Gastrocnemius medialis (tissue), 4 donors: ENCODE measurements around the gene SYTL2.
A peak's percentile ranks its signal among the peaks of the same experiment; 100 is the strongest.

Experiments used
- CTCF ChIP-seq, 5 experiments: fragments of 450-650 bp in 3 of 5; fragments of 200-600 bp in 2 of 5; sonication (generic) in 2 of 5; IDR thresholded peaks in 4 of 5; conservative IDR thresholded peaks in 1 of 5; 1 replicate in 4 of 5; 2 replicates in 1 of 5; pipeline ENCODE4 v1.5.1; 2016 to 2019; ENCODE audit warnings: antibody characterized with exemption in 5 of 5, mild to moderate bottlenecking in 3 of 5, moderate library complexity in 3 of 5
- POLR2A ChIP-seq, 2 donors: fragments of 450-650 bp; IDR thresholded peaks; one replicate each; pipeline ENCODE4 v1.6.1; 2017; ENCODE audit warnings: antibody characterized with exemption in 2 of 2, mild to moderate bottlenecking in 2 of 2, moderate library complexity in 2 of 2

DNA sequence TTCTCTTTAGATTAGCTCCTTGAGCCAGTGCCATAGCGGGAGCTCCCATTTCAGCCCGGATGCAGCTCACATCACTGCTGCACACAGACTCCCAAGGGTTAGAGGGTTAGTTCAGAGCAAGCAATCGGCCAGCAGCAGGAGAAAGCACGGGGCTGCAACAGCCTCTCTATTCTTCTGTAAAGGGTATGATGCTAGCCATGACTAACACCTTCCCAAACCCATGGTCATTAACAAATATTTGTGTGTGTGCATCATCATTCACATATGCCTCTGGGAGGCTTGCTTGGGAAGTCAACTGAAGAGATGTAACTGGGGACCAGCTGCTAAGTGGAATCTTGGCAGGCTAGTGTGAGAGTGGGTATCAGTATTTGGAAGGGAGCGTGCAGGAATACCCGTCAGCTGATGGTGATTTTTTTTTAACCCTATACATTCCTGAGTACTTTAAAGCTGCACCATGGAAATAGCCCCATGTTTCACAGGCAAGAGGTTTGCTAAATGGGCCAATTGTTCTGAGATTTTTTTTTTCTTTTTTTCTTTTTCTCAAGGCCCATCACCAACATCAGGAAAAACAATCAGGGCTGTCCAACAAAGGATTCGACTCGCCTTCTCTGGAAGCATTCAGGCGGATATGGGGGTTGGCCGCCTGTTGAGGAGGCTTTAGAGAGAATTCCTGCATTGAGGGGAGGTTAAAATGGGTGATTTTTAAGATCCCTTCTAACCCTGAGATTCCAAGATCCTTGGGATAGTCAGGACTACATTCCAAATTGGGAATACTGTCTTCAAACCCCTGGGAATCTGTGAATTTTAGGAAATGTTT is 91.7 kb downstream of the SYTL2 start:
- TF ChIP-seq CTCF (IDR thresholded peaks at IDR 0.05 in 4 of 5, conservative IDR thresholded peaks at IDR 0.05 in 1 of 5), result no peak
- TF ChIP-seq POLR2A (IDR thresholded peaks at IDR 0.05), result peak in 1 of 2 donors; percentile 5
